ENCODE results near the gene MAPK10. TPM values are rescaled to one million over a fixed set of nuclear protein-coding genes. Genes with fewer than 3 reads are reported as not detected.
A peak's percentile ranks its signal among the peaks of the same experiment; 100 is the strongest.
"Not testable (repeated sequence)": the region's sequence is repeated elsewhere in the genome, so short reads cannot be mapped to it uniquely, and the experiment has no call there.

MAPK10 gene
- polyA plus RNA-seq, 5 donors: 29.9 to 51.3 (median 30.9) TPM

DNA sequence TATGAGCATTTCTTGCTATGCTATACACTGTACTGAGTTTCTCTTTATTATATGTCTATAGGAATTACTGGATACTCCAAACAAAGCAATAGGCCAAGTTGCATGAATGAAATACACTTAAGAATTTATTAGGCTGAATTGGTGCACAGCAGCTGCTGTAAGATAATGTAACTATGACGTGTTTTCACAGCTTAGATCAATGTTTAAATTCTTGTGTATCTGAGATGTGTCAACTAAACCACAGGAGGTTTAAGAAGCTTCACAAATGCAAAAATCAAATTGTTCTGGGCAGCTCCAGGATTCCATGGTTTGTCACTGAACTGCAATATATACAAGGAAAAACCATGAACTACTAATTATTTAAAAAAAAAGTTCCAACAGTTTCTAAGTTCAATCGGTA lies 156.7 kb downstream of the MAPK10 start:
- DNase-seq: no peak

DNA sequence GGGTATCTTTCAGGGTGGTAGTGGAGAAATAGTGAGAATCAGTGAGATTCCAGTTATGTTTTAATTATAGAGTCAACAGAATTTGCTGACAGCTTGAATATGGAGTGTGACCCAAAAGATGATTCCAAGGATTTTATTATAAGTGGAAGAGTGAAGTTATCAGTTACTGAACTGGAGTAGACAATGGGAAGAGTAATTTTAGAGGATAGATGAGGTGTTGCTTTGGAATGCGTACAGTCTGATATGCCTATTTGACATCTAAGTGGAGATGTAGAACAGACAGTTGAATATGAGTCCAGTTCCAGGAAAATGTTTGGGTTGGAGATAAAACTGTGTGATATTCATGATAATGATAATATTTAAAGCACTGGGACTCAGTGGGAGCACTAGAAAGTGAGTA lies 174.2 kb downstream of the MAPK10 start:
- no peak for DNase-seq

DNA sequence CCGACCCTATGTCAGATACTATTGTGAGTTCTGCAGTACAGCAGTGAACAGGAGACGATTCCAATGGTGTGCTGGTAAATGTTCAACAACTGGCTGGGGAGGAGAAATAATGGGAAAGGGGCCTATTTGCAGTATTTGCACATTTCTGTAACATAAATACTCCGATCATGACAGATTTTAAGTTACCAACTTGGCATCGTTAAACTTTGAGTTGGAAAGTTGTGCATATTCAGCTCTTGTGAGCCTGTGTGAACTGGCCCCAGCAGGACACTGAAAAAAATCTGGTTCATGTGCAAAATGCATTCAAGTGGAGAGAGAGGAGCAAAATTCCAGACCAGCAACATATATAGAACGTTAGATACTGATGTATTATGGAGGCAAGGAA lies 175.0 kb downstream of the MAPK10 start:
- peak in 1 of 2 donors; percentile 2 for DNase-seq

DNA sequence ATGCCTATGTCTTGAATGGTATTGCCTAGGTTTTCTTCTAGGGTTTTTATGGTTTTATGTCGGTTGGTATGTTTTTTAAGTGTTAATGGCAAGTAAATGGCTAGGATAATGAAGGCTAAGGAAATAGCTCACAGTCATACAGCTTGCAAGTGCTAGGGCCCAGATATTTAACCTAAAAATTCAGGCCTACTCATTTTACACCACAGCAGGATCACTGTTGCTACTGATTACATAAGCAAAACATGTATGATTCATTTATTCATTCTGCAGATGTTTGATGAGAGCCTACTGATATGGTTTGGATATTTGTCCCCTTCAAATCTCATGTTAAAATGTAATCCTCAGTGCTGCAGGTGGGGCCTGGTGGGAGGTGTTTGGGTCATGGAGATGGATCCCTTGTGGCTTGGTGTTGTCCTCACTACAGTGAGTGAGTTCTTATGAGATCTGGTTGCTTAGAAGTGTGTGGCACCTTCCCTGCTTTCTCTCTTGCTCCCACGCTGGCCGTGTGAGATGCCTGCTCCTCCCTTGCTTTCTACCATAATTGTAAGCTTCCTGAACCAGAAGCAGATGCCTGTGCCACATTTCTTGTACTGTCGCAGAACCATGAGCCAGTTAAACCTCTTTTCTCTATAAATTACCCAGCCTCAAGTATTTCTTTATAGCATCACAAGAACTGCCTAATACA lies 175.5 kb downstream of the MAPK10 start:
- DNase-seq: no peak

DNA sequence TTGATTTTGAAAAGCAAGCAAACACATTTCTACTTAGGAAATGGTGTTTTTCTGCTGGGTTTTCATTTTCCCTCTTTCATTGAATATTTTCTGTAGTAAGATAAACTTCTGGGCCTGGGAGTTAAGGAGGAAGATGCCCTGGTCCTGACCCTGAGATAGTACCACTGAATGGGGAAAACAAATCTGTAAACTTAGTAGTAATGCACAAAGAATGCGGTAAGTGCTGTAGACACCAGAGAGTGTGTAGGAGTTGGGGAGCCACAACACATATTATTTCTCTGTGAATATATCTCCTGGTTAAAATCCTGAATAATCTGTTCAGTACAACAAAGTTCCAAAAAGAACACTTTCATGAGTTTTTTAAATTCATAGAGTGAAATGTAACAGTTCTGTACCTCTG lies 178.3 kb downstream of the MAPK10 start:
- DNase-seq: no peak

DNA sequence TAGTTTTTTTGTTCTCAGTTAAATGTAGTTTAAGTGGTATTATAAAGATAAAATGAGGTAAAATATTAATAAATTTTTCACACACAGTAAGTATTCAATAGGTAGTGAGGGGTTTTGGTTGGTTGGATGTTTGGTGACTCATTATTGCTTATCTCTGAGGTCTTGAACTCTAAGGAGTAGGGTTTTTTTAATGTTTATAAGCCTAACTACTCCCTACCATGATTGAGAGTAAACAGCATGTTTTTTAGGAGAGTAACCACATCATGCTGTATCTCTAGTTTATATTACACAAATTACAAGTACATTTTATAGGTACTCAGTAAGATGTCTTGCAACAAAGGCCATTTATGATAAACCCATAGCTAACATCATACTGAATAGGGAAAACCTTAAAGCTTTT lies 181.6 kb downstream of the MAPK10 start:
- no peak for DNase-seq

DNA sequence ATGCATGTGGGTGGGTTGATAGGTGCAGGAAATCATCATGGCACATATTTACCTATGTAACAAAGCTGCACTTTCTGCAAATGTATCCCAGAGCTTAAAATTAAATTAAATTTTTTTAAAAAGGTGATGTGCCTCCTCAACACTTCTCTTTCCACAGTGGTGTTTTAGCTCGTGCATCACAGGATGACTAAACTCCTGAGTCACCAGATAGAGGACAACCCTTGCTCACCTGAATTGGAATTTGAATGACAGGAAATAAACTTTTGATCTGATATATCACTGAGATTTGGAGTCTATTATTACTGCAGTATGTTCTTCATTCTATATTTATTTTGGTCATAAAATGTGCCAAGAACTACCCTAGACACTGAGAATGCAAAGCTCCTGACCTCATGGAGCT lies 185.3 kb downstream of the MAPK10 start:
- no peak for DNase-seq

DNA sequence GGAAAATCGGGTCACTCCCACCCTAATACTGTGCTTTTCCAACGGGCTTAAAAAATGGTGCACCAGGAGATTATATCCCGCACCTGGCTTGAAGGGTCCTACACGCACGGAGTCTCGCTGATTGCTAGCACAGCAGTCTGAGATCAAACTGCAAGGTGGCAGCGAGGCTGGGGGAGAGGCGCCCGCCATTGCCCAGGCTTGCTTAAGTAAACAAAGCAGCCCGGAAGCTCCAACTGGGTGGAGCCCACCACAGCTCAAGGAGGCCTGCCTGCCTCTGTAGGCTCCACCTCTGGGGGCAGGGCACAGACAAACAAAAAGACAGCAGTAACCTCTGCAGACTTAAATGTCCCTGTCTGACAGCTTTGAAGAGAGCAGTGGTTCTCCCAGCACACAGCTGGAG lies 191.5 kb downstream of the MAPK10 start:
- DNase-seq: not testable (repeated sequence)

DNA sequence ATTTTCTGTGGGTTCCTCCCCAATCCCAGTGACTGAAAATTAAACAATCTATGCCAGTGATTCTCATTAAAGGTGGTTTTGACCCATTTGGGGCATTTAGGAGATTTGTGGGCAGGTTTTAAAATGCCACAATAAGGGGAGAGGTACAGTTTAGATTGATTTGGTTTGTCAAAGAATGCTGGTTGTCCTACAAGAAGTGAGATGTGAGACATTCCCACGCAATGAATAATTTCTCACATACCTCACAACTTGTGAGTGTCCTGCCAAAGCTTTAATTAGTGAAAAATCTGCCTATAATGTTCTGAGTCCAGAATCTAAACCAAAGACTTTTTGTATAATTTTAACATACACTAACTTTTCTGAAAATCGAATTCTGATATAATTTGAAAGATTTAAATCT lies 199.4 kb downstream of the MAPK10 start:
- DNase-seq: no peak

DNA sequence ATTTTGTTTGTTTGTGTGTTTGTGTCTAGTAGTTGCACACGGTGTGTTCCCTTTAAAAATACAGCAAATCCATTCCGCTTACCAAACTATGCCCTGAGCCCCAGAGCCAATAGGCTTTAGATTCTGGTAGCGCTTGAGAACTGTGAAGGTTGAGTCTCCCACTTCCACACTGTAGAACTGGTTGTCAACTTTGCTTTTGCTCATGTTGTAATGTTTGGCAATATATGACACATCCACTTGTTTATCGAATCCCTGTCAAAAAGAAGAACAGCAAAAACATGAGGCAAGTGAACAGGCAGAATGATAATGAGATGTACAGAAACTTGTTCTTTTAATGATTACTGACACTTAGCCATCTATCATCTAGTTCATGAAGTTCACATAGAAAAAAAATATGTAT lies 200.6 kb downstream of the MAPK10 start:
- no peak for DNase-seq

DNA sequence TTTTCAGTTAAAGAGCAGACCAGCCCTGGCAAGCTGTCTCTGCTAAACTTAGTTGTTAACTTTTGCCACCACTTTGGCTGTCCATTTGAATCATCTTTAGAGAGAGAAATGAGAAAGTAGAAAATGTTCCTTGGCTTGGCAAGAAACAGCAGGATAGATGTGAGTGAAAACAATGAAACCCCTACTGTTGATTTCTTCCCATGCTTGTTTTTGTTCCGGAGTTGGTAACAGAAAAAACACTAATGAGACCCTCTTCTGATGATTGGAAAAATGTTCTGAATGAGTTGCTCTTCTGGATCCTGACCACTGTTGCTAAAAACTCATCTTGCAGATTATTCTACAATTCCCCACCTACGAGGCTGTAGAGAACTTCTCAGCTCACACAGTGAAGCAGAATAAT lies 203.3 kb downstream of the MAPK10 start:
- DNase-seq: no peak

DNA sequence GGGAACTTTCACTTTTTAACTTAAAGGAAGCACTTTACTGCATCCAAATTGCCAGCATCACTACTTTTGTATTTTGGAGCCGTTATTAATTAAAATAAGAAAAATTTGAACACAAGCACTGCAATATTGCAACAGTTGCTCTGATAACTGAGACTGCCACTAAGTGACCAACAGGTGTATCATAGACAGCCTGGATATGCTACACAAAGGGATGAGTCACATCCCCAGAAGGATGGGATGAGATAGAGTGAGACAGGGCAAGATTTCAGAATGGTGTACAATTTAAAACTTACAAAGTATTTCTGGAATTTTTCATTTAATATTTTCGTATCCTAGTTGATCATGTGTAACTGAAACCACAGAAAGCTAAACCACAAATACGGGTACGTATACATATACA lies 204.1 kb downstream of the MAPK10 start:
- DNase-seq: no peak

DNA sequence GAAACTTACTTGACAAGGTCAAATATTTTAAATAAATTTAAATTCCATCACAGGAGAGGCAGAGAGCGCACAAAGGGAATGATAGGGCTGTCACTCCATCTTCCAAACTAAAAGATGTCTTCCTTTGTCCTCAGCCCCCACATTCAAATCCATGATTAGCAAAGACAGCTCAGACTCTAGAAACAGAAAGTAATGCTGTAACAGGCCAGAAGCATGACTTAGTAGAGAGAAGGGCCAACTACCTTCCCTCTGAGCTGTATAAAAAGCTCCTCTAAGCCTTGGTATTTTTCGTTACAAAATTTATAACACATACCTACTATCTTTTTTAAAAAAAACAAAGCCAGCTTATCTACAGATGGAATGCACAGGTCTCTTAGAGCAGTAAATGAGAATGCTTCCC lies 207.4 kb downstream of the MAPK10 start:
- DNase-seq: no peak

DNA sequence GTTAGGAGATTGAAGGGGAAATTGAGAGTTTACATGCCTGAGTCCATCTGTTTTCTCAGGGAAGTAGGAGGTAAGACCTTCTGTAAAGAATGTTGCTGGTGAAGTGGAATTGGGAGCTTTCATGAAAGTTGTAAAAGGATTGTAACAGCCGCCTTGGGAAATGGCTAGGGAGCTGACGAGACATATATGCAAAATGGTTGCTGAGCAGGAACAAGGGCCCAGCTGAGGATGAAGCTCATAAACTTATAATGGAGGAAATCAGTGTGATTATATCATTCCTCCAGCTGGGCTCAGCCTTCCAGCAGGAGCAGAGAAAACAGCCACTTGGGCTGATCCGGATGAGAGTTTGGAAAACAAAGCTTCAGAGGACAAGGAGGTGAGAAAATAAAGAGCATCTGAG lies 208.7 kb downstream of the MAPK10 start:
- no peak for DNase-seq

DNA sequence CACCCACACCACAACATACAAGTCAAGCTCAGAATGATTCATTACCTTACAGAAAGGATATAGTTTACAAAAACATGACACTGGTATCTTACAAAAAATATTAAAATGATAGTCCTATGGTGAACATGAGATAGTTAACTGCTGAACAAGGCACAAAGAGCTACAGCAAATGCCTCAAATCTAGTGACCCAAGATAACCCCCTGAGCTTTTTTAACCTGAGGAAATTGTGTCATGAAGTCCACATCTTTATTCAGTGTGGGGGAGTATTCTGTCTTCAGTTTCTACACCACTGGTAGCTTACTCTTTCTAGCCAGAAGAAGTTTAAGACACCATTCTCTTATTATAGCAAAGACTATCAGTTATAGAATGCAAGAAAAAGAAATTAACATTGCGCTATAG lies 218.7 kb downstream of the MAPK10 start:
- DNase-seq: no peak

DNA sequence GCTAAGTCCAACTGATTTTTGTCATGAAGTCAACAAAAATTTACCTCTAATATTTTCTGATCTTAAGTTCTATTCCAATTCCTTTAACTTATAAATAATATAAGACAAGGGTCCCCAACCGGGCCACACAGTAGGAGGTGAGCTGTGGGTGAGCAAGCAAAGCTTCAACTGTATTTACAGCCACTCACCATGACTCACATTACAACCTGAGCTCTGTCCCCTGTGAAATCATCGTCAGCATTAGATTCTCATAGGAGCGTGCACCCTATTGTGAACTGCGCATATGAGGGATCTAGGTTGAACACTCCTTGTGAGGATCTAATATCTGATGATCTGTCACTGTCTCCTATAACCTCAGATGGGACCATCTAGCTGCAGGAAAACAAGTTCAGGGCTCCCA lies 227.4 kb downstream of the MAPK10 start:
- no peak for DNase-seq

DNA sequence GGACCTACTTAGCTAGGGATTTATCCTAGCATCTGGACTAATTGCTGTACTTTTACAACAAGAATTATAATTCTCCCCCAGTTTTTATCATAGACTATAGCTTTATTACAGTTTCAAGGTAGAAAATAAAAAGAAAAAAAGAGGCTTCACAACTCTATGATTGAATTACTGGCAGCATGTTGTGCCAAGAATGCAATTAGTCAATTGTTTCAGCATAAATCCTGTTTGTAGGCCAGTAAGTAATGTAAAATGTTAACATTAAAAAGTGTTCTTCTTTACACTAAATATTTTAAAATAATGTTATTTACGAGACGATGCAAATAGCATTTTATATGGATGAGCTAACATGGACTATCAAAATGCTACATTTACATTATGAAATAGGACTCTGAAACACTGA lies 228.4 kb downstream of the MAPK10 start:
- no peak for DNase-seq

DNA sequence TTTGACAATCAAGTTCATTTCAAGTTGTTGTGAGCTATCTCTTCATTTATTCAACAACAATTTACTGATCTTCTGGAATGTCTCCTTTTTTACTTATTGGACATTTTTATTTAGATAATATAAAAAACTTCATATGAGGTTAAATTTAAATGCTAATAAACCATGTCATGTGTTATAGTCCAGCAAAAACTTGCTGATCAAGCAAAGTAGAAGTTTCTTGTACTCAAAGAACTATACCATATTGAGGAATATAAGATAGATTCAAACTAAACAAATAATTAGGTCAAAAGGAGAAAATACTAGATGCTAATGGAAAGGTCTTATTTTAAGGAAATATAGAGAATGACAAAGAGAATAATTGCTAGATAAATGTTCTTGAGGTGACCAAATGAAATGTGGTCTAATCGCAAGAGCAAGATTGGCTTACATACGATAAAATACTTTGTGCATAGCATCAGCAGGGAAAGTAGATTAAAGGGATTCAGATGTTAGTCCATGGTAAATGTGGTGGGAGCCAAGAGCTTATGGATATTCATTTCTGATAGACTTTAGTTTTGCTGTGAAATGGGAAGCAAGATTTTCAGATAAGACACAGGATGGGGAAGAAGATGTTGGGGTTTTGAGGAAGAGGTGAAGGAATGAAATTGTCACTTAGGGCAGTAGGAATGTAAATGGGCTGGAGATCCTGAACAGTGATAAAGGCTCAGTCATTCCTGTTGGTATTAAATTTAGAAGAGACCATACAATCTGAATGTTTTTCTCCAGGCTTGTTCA lies 229.5 kb downstream of the MAPK10 start:
- DNase-seq: no peak

DNA sequence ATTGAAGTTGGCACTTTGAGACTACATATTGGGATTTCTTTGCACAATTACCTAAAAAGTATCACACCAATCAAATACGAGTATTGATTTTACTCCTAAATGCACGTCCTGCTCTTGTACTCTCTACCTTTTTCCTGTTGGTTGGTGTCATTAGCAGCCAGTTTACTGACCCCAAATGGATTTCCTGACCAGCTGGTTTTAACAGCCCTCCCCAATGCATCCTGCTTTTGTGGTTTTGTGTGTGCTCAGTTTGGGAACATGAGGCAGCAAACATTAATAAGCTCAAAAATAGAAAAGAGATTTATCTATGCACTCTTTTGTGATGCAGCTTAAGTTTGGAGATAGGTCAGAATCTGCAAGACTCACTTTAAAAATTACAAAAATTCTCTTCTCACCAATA lies 230.3 kb downstream of the MAPK10 start:
- DNase-seq: no peak

DNA sequence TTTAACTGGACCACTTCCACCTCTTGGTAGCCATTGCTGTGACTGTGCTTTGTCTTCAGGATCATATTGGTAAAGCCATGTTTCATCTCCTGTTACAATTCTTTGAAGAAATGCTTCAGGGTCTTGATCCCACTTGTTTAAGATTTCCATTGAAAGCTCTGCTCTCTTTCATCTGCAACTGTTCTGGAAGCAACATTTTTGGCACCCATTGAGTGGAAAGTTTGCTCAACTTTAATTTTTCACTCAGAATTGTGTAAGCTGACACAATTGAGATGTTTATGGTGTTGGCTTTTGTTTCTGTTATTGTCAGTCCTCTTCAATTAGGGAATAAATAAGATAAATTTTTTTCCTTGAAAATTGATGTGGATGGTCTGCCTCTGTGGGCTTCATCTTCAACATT lies 237.4 kb downstream of the MAPK10 start:
- peak in 1 of 2 donors; percentile 11 for DNase-seq

DNA sequence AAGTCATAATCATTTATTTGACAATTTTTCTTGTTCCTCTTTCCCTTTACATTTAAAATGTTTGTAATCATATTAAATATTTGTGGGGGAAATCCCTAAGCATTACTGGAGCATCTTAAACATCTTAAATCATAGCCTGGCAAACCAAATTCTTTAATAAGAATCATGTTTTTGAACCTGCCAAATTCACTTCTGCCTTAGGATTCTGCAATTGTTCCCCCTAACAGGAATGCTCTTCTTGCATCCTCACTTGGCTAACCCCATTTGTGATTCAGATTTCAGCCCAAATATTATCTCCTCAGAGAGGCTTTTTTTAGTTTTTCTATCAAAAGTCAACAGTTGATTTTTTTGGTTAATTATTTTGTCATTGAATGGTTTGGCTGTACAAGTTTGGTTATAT lies 241.1 kb downstream of the MAPK10 start:
- no peak for DNase-seq

DNA sequence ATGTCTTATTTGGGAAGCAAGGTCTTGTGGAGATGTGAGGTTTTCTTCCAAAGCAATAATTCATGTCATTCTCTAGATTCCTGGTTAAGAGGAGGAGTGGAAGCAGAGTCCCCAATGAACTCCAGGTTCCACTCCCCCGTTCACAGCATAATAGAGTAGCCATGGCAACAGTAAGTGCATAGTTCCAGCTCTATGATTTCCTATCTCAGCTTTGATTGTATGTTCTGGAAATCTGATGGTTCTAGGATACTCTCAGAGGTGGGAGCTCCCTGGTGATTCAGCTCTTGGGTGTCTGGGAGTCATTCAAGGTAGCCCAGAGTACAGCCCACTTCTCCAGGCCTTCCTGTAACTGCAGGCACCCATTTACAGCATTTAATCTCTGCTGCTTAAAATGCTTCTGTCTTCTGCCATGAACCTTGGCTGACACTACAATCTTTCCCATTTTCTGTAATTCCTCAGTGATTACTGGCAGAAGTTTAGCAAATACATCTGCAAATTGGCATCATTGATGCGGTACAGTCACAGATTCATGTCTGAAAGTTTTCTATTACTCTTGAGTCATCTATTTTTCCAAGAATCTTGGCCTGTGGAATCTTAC lies 242.0 kb downstream of the MAPK10 start:
- peak; percentile 63 to 66 for DNase-seq

DNA sequence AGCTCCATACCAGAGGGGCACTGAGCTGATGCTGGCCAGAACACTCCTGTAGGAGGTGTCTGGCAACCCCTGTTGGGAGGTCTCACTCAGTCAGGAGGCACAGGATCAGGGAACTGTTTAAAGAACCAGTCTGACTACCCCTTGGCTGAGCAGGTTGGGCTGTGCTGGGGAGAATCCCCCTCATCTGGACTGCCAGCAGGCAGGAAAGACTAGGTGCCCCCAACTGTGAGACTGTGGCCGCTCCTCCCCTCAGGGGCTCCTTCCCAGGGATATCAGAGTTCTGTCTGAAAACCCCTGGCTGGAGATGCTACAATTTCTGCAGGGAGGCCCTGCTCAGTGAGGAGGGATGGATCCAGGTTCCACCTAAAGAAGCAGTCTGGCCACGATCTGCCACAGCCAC lies 245.3 kb downstream of the MAPK10 start:
- no peak for DNase-seq
